Ectodermal cell (in vitro differentiated cells): ENCODE results near the gene ZNF57.
A peak's percentile ranks its signal among the peaks of the same experiment; 100 is the strongest.
"Not testable (repeated sequence)": the region's sequence is repeated elsewhere in the genome, so short reads cannot be mapped to it uniquely, and the experiment has no call there.

ENCODE experiments used
- H3K27ac ChIP-seq: 2 replicates; pipeline ENCODE4 v1.7.0; 2013; ENCODE audit warnings: mild to moderate bottlenecking, low read depth, low read length; ENCODE audit not compliant: insufficient read depth, poor library complexity, severe bottlenecking
- H3K27me3 ChIP-seq: 2 replicates; pipeline ENCODE4 v1.7.0; 2013; ENCODE audit warnings: mild to moderate bottlenecking, low read length; ENCODE audit not compliant: insufficient read depth, control insufficient read depth, poor library complexity, severe bottlenecking
- H3K36me3 ChIP-seq: one replicate; pipeline ENCODE4 v1.7.0; 2013; ENCODE audit warnings: low read length; ENCODE audit not compliant: control insufficient read depth, insufficient read depth
- H3K4me1 ChIP-seq: one replicate; pipeline ENCODE4 v1.7.0; 2013; ENCODE audit warnings: low read length; ENCODE audit not compliant: control insufficient read depth, insufficient read depth
- H3K4me3 ChIP-seq: 2 replicates; pipeline ENCODE4 v1.7.0; 2013; ENCODE audit warnings: low read depth, low read length, control low read depth; ENCODE audit not compliant: insufficient read depth
- H3K9me3 ChIP-seq: 2 replicates; pipeline ENCODE4 v1.7.0; 2013; ENCODE audit warnings: mild to moderate bottlenecking, low read length, moderate library complexity; ENCODE audit not compliant: control insufficient read depth
- WGBS, 2 experiments: methylation state at CpG; one replicate each; pipeline ENCODE4 v1.1.7; 2013; ENCODE audit warnings: missing lambda C conversion rate in 2 of 2; 5-methylcytosine and 5-hydroxymethylcytosine counted together

The ZNF57 gene

DNA sequence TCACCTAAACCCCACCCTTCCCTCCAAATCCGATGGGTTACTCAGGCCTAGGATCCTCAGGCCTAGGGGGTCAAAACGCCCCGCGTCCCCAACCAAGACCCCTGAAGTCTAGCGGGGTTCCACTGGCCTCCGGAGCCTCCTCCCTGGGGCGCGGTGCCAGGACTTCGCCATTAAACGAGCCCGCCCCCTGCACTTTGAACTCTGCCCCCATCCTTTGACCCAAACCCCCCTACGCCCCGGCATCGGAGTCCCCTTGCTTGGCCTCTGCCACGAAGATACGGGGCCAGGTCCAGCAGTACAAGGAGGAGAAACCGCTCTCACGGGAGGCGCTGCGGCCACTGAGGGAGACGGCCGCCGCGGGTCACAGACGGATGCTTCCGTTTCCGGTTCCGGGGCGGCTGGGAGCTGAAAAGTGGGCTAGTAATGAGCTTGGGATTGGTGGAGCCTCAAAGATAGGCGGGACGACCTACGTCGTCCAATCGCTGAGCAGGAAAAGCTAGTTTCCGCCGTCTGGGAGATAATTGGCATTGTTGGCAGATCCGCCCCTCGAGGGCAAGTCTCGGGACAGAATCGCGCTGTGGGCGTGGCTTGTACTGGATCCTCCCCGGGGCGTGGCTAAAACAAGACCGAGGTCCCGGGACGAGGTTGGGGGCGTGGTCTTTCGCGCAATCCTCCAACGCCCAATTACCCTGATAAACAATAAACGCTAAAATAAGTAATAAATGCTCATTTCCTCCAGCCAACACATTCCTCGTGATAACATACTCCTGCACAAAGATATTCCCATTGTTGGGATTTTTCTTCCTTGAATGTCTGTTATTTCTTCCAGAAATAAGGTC, 49.8 kb downstream of the ZNF57 start:
- Histone ChIP-seq H3K27me3 (no peaks in the 10 kb centered on the region), H3K36me3 (no peaks in the 10 kb centered on the region), H3K9me3 (no peaks in the 10 kb centered on the region), H3K4me3 (peak overlapping the region; percentile 89), H3K4me1 (peaks cover 6% of the 10 kb centered on the region), H3K27ac (peak overlapping the region; percentile 9)
- 0% methylated on average over 53 of the region's 53 CpGs for WGBS, 2 experiments

DNA sequence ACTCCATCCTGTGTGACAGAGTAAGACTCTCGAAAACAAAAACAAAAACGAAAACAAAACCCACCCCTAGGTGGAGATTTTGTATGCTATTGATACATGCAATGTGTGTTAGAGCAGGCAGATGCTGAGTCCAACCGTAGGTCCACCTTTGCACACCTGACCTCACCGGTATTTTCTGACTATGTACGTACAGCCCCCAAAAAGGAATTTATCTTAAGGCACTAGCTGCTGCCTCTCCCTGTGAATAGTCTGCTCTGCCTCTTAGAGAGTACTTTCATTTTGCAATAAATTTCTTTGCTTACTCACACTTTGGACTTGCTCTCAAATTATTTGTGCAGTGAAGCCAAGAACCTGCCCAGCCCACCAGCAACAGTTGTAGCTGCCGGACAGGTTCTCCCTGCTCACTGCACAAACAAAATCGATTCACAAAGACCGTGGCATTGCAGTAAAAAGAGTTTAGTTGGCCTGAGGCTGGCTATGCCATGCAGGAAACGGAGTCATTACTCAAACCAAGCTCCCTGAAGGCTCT, 52.3 kb downstream of the ZNF57 start:
- Histone ChIP-seq H3K27me3 (no peaks in the 10 kb centered on the region), H3K9me3 (no peaks in the 10 kb centered on the region), H3K27ac (no peak overlapping the region), H3K4me1 (peaks cover 6% of the 10 kb centered on the region), H3K4me3 (no peak overlapping the region), H3K36me3 (no peaks in the 10 kb centered on the region)
- 87% methylated on average over 8 to 9 of the region's 9 CpGs for WGBS, 2 experiments

GRCh38 chr19:2957160-2957559, 56.4 kb downstream of the ZNF57 start:
- Histone ChIP-seq H3K4me1 (no peaks in the 10 kb centered on the region), H3K9me3 (no peaks in the 10 kb centered on the region), H3K27ac (no peak overlapping the region), H3K27me3 (no peaks in the 10 kb centered on the region), H3K4me3 (no peak overlapping the region), H3K36me3 (no peaks in the 10 kb centered on the region)
- 91 to 93% methylated on average over 5 of the region's 5 CpGs for WGBS, 2 experiments

GRCh38 chr19:2960120-2960519, 59.4 kb downstream of the ZNF57 start:
- Histone ChIP-seq H3K36me3 (no peaks in the 10 kb centered on the region), H3K27me3 (no peaks in the 10 kb centered on the region), H3K9me3 (no peaks in the 10 kb centered on the region), H3K4me3 (no peak overlapping the region), H3K4me1 (no peaks in the 10 kb centered on the region), H3K27ac (no peak overlapping the region)
- WGBS, 2 experiments, result 93 to 94% methylated on average over 12 of the region's 12 CpGs

DNA sequence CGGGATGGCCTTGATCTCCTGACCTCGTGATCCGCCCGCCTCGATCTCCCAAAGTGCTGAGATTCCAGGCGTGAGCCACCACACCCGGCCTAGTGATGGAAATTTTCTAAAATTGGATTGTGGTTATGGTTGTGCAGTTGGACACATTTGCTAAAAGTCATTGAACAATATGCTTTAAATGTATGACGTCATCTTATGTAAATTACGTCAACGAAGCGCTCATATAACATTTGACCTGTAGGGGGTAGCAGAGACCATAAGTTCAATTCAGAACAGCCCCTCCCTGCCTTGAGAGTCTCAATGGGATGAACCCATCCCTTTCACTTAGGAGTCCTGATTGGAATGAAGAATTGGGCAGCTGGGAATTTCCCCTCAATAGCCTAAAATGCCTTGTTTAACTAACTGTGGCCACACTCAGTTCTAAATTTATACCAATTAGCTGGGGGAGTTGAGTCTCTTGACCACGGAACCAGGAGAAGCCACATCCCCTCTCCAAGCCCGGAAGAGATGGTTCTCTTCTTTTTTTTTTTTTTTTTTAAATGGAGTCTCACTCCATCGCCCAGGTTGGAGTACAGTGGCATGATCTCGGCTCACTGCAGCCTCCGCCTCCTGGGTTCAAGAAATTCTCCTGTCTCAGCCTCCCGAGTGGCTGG, 61.4 kb downstream of the ZNF57 start:
- Histone ChIP-seq H3K9me3 (no peaks in the 10 kb centered on the region), H3K4me3 (no peak overlapping the region), H3K36me3 (no peaks in the 10 kb centered on the region), H3K27me3 (no peaks in the 10 kb centered on the region), H3K27ac (no peak overlapping the region), H3K4me1 (no peaks in the 10 kb centered on the region)
- 49 to 55% methylated on average over 17 of the region's 17 CpGs for WGBS, 2 experiments

GRCh38 chr19:2963122-2963521, 62.4 kb downstream of the ZNF57 start:
- 88 to 91% methylated on average over 4 to 5 of the region's 5 CpGs for WGBS, 2 experiments
- no peaks in the 10 kb centered on the region for H3K9me3 ChIP-seq
- no peak overlapping the region for H3K4me3 ChIP-seq
- no peaks in the 10 kb centered on the region for H3K36me3 ChIP-seq
- H3K4me1 ChIP-seq, result no peaks in the 10 kb centered on the region
- H3K27me3 ChIP-seq, result no peaks in the 10 kb centered on the region
- no peak overlapping the region for H3K27ac ChIP-seq

- WGBS, 2 experiments, result 90 to 92% methylated on average over 12 of the region's 12 CpGs
- not testable (repeated sequence) for H3K36me3 ChIP-seq, H3K4me3 ChIP-seq, H3K27ac ChIP-seq, H3K9me3 ChIP-seq, H3K27me3 ChIP-seq, H3K4me1 ChIP-seq
Observed at GRCh38 chr19:2963631-2964030, 62.9 kb downstream of the ZNF57 start.

DNA sequence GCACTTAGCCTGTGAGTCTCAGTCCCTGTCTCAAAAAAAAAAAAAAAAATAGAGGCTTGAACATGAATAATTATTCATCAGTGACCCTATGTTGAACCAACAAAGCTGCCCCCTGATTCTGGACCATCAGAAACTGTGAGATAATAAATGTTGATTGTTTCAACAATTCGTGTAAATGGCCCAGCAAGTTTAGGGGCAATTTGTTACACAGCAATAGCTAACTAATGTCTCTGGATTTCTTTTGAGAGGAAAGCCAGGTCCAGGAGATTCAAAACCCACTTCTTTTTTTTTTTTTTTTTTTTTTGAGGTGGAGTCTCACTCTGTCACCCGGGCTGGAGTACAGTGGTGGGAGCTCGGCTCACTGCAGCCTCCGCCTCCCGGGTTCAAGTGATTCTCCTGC, 64.1 kb downstream of the ZNF57 start:
- H3K27ac ChIP-seq, result no peak overlapping the region
- no peaks in the 10 kb centered on the region for H3K9me3 ChIP-seq
- H3K36me3 ChIP-seq, result no peaks in the 10 kb centered on the region
- 87 to 91% methylated on average over 5 of the region's 5 CpGs for WGBS, 2 experiments
- no peak overlapping the region for H3K4me3 ChIP-seq
- H3K4me1 ChIP-seq, result no peaks in the 10 kb centered on the region
- H3K27me3 ChIP-seq, result no peaks in the 10 kb centered on the region

DNA sequence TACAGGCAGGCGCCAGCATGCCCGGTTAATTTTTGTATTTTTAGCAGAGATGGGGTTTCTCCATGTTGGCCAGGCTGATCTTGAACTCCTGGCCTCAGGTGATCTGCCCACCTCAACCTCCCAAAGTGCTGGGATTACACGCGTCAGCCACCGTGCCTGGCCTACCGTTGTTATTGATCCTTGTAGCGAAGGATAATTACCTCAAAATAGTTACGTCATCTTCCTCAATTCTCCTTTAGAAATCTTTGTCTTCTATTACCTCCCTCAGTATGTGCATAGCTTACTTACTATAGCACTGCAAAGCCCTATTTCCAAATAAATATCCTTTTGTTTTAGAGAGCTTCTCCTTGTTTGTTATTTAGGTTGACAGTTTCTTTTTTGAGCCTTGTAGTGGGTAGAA, 67.2 kb downstream of the ZNF57 start:
- H3K9me3 ChIP-seq, result no peaks in the 10 kb centered on the region
- no peaks in the 10 kb centered on the region for H3K36me3 ChIP-seq
- 87% methylated on average over 8 of the region's 8 CpGs for WGBS, 2 experiments
- no peak overlapping the region for H3K4me3 ChIP-seq
- H3K4me1 ChIP-seq, result no peaks in the 10 kb centered on the region
- peaks cover 5% of the 10 kb centered on the region for H3K27me3 ChIP-seq
- no peak overlapping the region for H3K27ac ChIP-seq
